Measurements from ENCODE around the gene NSG1. TPM values are rescaled to one million over a fixed set of nuclear protein-coding genes. Genes with fewer than 3 reads are reported as not detected.

The NSG1 gene
- total RNA-seq, 2 donors from 2014 or later = 17.1 to 88.8 TPM

DNA sequence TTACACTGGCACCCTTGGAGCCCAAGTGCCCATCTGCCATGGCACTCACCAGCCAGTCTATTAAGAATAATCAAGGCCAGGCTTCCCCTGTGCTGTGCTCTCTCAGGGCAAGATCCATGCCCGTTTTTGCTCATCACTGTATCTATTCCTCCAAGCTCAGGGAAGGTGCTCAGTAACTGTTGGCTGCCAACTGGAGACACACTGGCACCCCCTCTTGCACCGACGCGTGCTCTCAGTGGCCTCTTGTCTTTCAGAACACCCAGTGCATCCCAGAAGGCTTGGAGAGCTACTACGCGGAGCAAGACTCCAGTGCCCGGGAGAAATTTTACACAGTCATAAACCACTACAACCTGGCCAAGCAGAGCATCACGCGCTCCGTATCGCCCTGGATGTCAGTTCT, 30.1 kb downstream of the NSG1 start:
- no peaks in the 10 kb centered on the region for H3K9me3 ChIP-seq
- WGBS = 88% methylated on average over 11 of the region's 11 CpGs
- intact Hi-C loops (cut with DNase I) = no loop called here
- TF ChIP-seq POLR2A (IDR thresholded peaks at IDR 0.05) (no peak), POLR2AphosphoS5 (IDR thresholded peaks at IDR 0.05) (no peak), CTCF (IDR thresholded peaks at IDR 0.05) (no peak)
- no peak overlapping the region for H3K27ac ChIP-seq
- peaks cover 5 to 20% of the 10 kb centered on the region in 2 donors for H3K36me3 ChIP-seq
- no peaks in the 10 kb centered on the region for H3K4me1 ChIP-seq (replicated peaks)
- no peak for DNase-seq (ENCODE audit: low spot score)
- H3K27me3 ChIP-seq (replicated peaks; ENCODE audit: insufficient read depth) = no peaks in the 10 kb centered on the region
- no peak overlapping the region for H3K4me3 ChIP-seq

DNA sequence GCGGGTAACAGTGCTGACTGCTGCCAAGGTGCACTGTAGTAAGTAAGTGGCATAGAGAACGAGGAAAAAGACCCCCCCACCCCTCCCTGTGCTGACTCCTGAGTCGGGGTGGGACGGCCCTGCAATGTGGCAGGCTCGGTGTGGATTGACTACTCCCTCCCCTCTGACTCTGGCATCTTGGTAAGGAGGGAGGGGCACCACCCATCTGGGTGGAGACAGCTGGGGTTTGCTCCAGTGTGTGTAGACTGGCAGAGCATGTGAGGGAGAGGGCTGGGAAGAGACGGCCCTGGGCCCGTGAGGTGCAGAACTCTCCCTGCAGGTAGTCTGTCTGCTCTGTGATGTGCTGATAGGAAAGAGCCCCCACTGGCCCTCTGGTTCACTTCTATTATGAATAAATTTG, 31.0 kb downstream of the NSG1 start:
- Histone ChIP-seq H3K4me1 (replicated peaks) (no peaks in the 10 kb centered on the region), H3K36me3 (peaks cover 5 to 20% of the 10 kb centered on the region in 2 donors)
- DNase-seq (ENCODE audit: low spot score) = no peak

DNA sequence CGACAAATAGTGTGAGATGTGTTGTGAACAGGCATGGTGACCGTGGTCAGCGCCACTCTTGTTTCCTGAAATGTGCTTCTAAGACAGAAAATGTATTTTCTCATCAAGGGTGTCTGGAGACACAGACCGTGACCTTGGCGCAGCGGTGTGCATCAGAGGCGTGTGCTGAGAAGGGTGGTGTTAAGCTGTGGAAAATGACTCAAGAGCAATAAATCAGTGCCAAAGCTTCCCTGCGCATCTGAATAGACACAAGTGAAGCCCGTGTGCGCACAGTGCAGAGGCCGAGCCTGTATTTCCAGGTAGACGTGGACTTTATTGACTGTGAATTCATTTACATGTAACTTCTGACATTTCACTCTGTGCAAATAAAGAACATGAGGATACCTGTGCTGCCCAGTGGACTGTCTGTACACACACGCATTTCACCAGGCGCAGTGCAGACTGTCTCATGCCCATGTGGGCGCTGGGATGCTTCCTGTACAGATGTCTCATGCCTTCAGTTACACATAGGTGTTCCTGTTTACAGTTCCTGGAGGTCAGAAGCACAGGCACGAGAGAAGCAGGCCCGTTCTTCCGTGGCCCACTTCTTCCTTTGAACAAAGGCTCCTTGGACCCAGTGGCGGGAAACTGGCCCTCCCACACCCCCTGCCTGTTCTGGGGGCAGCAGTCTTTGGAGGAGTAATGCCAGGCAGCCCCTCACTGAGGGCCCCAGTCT, 31.9 kb downstream of the NSG1 start:
- TF ChIP-seq CTCF (IDR thresholded peaks at IDR 0.05) (no peak), POLR2AphosphoS5 (IDR thresholded peaks at IDR 0.05) (no peak), POLR2A (IDR thresholded peaks at IDR 0.05) (no peak)
- Histone ChIP-seq H3K27me3 (replicated peaks; ENCODE audit: insufficient read depth) (no peaks in the 10 kb centered on the region), H3K27ac (no peak overlapping the region), H3K4me1 (replicated peaks) (no peaks in the 10 kb centered on the region), H3K36me3 (peaks cover 5 to 20% of the 10 kb centered on the region in 2 donors), H3K9me3 (no peaks in the 10 kb centered on the region), H3K4me3 (no peak overlapping the region)
- WGBS = 74% methylated on average over 19 of the region's 19 CpGs
- no peak for DNase-seq (ENCODE audit: low spot score)
- intact Hi-C loops (cut with DNase I) = no loop called here

More for the DNA sequence above, 31.0 kb downstream of the NSG1 start:
- intact Hi-C loops (cut with DNase I) = no loop called here
- no peaks in the 10 kb centered on the region for H3K9me3 ChIP-seq
- 53% methylated on average over 7 of the region's 7 CpGs for WGBS
- no peak overlapping the region for H3K27ac ChIP-seq
- H3K27me3 ChIP-seq (replicated peaks; ENCODE audit: insufficient read depth) = no peaks in the 10 kb centered on the region
- no peak overlapping the region for H3K4me3 ChIP-seq
- TF ChIP-seq POLR2A (IDR thresholded peaks at IDR 0.05) = no peak
- no peak for TF ChIP-seq CTCF (IDR thresholded peaks at IDR 0.05)
- no peak for TF ChIP-seq POLR2AphosphoS5 (IDR thresholded peaks at IDR 0.05)

DNA sequence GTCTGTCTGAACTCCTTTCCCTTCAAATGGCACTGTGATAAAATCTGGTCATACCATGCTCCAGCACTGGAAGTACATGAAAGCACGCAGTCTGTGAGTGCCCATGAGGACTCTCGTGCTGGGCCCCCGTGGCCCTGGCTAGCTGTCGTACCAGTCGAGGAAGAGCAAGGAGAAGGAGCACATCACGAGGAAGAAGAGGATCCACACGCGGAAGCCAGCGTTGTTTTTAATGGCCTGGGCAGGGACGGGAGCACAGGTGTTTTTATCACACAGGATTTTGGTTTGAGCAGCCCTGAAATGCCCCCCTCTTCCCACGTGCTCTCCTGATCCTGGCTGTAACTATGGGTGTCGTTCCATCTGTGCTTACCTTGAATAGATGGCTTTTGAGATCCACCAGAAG, 33.0 kb downstream of the NSG1 start:
- 93% methylated on average over 12 of the region's 12 CpGs for WGBS
- H3K36me3 ChIP-seq = peaks cover 5 to 20% of the 10 kb centered on the region in 2 donors
- H3K4me1 ChIP-seq (replicated peaks) = no peaks in the 10 kb centered on the region
- intact Hi-C loops (cut with DNase I) = no loop called here
- DNase-seq (ENCODE audit: low spot score) = no peak
- no peaks in the 10 kb centered on the region for H3K9me3 ChIP-seq
- no peaks in the 10 kb centered on the region for H3K27me3 ChIP-seq (replicated peaks; ENCODE audit: insufficient read depth)
- no peak overlapping the region for H3K4me3 ChIP-seq
- TF ChIP-seq CTCF (IDR thresholded peaks at IDR 0.05) = no peak
- H3K27ac ChIP-seq = no peak overlapping the region

- 95% methylated on average over 12 of the region's 12 CpGs for WGBS
- H3K27ac ChIP-seq = no peak overlapping the region
- H3K27me3 ChIP-seq (replicated peaks; ENCODE audit: insufficient read depth) = no peaks in the 10 kb centered on the region
- peaks cover 5 to 20% of the 10 kb centered on the region in 2 donors for H3K36me3 ChIP-seq
- TF ChIP-seq CTCF (IDR thresholded peaks at IDR 0.05) (no peak), POLR2A (IDR thresholded peaks at IDR 0.05) (no peak), POLR2AphosphoS5 (IDR thresholded peaks at IDR 0.05) (no peak)
- H3K4me1 ChIP-seq (replicated peaks) = no peaks in the 10 kb centered on the region
- intact Hi-C loops (cut with DNase I) = no loop called here
- DNase-seq (ENCODE audit: low spot score) = no peak
- no peaks in the 10 kb centered on the region for H3K9me3 ChIP-seq
- H3K4me3 ChIP-seq = no peak overlapping the region
Measured at GRCh38 chr4:4420421-4420820, 33.5 kb downstream of the NSG1 start.
